RWPE1 (cell line): ENCODE results near the gene NIN.

Experiments
- CTCF ChIA-PET: fragments of 350-600 bp; sonication (Branson Sonifier 250); formaldehyde crosslinking; extraction: SDS; loops from one replicate; lab custom pipeline; 2021; lab: Yijun Ruan, JAX
- POLR2A ChIA-PET: fragments of 400-600 bp; formaldehyde crosslinking; extraction: SDS; loops from one replicate; lab custom pipeline; 2020; ENCODE audit warnings: antibody characterized with exemption; ENCODE audit not compliant: low non-redundant PET; lab: Yijun Ruan, JAX
- DNase-seq: peaks from one replicate; pipeline ENCODE4 v3.0.0; 2012; ENCODE audit warnings: low spot score
- H3K27ac ChIP-seq: fragments of 450-650 bp; 2 replicates; pipeline ENCODE4 v1.5.1; 2017
- CTCF ChIP-seq: fragments of 450-650 bp; conservative IDR thresholded peaks from 2 replicates; pipeline ENCODE4 v1.5.1; 2017; ENCODE audit warnings: low read depth, mild to moderate bottlenecking

The NIN gene

GRCh38 chr14:50790589-50790988 is 40.4 kb downstream of the NIN start:
- ChIA-PET CTCF (interaction anchor here (0.6 kb wide), 2 partner anchors 10 to 31 kb away, joined by 3 to 5 read pairs; no protein-coding TSS in a partner anchor), POLR2A (no interaction called here)
- no peak for TF ChIP-seq CTCF
- no peak for DNase-seq
- no peak overlapping the region for H3K27ac ChIP-seq

- no peak for TF ChIP-seq CTCF
- H3K27ac ChIP-seq, result no peak overlapping the region
- ChIA-PET POLR2A (no interaction called here), CTCF (interaction anchor here (0.7 kb wide), 2 partner anchors 474 to 866 kb away, joined by 3 read pairs; no protein-coding TSS in a partner anchor)
- DNase-seq, result no peak
Observed at GRCh38 chr14:50786751-50787464, 44.1 kb downstream of the NIN start.

- POLR2A ChIA-PET, result no interaction called here
- no peak for DNase-seq
- no peak for TF ChIP-seq CTCF
Observed at GRCh38 chr14:50785457-50786063, 45.4 kb downstream of the NIN start.

GRCh38 chr14:50784683-50785456 is 46.1 kb downstream of the NIN start:
- DNase-seq, result no peak
- no peak overlapping the region for H3K27ac ChIP-seq
- POLR2A ChIA-PET, result no interaction called here
- TF ChIP-seq CTCF, result no peak
- CTCF ChIA-PET, result interaction anchor here (0.5 to 1.6 kb wide), 3 partner anchors 34 to 617 kb away, joined by 3 to 6 read pairs (median 4); no protein-coding TSS in a partner anchor

More at GRCh38 chr14:50785457-50786063, 45.4 kb downstream of the NIN start:
- CTCF ChIA-PET, result interaction anchor here (1.6 kb wide), 1 partner anchor 75 kb away, joined by 4 read pairs; no protein-coding TSS in a partner anchor
- H3K27ac ChIP-seq, result no peak overlapping the region

- no peak overlapping the region for H3K27ac ChIP-seq
- ChIA-PET CTCF (no interaction called here), POLR2A (no interaction called here)
- no peak for DNase-seq
- TF ChIP-seq CTCF, result no peak
Observed at GRCh38 chr14:50783563-50783962, 47.4 kb downstream of the NIN start.

GRCh38 chr14:50780393-50780792 is 50.6 kb downstream of the NIN start:
- ChIA-PET POLR2A (no interaction called here), CTCF (no interaction called here)
- no peak overlapping the region for H3K27ac ChIP-seq
- no peak for DNase-seq
- TF ChIP-seq CTCF, result no peak
